ENCODE data around the gene VPREB1. TPM values are rescaled to one million over a fixed set of nuclear protein-coding genes. Genes with fewer than 3 reads are reported as not detected.
"Not testable (repeated sequence)": the region's sequence is repeated elsewhere in the genome, so short reads cannot be mapped to it uniquely, and the experiment has no call there.

The VPREB1 gene
- total and polyA plus RNA-seq, 8 donors = not detected

DNA sequence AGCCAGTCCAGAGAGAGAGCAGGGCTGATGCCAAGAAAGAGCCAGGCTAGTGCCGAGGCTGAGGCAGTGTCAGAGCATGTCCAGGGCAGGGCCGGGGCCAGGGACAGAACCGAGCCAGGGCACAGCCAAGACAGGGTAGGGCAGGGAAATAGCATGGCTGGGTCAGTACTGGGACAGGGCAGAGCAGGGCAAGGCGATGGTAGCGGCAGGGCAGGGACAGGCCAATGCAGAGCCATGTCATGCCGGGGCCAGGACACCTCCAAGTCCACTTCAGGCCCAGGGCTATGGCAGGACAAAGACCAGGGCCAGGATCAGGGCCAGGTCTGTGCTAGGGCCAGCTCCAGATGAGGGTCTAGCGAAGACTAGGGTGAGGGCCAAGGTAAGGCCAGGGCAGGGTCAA lies 48.9 kb downstream of the VPREB1 start:
- H3K9me3 ChIP-seq; FAIRE-seq; DNase-seq; intact Hi-C loops (cut with DNase I); H3K27ac ChIP-seq; ATAC-seq; H3K27me3 ChIP-seq; H3K36me3 ChIP-seq; H3K4me3 ChIP-seq; H3K4me1 ChIP-seq: not testable (repeated sequence)
- 94 to 97% methylated on average over 7 of the region's 7 CpGs for WGBS, 2 donors

DNA sequence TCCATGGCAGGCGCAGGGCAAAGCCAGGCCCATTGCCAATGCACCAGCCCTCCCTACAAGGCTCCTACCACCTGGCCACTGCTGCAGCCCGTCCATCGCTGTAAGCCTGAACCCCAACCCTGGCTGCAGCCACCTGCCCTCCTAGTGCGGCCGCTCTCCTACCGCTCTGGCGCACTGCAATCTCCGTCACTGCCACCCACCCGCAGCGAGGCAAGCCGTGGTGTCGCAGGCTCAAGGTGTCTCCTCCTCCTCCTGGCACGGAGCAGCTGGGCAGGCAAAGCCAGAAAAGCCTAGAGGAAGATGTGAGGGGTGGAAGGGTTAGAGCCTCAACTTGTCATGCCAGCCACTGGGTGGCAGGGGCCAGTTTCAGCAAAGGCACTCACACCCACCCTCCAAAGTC lies 50.1 kb downstream of the VPREB1 start:
- H3K4me1 ChIP-seq; H3K27ac ChIP-seq; DNase-seq; intact Hi-C loops (cut with DNase I); H3K4me3 ChIP-seq; FAIRE-seq; H3K36me3 ChIP-seq; H3K27me3 ChIP-seq; ATAC-seq; H3K9me3 ChIP-seq: not testable (repeated sequence)
- 93 to 95% methylated on average over 13 of the region's 13 CpGs for WGBS, 2 donors

Data from pancreas (tissue), 10 donors.